ENCODE data around the gene CDH13.

- TF ChIP-seq EZH2 (IDR thresholded peaks at IDR 0.05; ENCODE audit: low read depth, low read length, severe bottlenecking) = no peak
- no peak for TF ChIP-seq BRCA1 (IDR thresholded peaks at IDR 0.05; ENCODE audit: low read depth, low read length)
- no peak for TF ChIP-seq GTF2F1 (IDR thresholded peaks at IDR 0.05; ENCODE audit: borderline replicate concordance, low read depth, low read length)
- TF ChIP-seq, protein P1, sequence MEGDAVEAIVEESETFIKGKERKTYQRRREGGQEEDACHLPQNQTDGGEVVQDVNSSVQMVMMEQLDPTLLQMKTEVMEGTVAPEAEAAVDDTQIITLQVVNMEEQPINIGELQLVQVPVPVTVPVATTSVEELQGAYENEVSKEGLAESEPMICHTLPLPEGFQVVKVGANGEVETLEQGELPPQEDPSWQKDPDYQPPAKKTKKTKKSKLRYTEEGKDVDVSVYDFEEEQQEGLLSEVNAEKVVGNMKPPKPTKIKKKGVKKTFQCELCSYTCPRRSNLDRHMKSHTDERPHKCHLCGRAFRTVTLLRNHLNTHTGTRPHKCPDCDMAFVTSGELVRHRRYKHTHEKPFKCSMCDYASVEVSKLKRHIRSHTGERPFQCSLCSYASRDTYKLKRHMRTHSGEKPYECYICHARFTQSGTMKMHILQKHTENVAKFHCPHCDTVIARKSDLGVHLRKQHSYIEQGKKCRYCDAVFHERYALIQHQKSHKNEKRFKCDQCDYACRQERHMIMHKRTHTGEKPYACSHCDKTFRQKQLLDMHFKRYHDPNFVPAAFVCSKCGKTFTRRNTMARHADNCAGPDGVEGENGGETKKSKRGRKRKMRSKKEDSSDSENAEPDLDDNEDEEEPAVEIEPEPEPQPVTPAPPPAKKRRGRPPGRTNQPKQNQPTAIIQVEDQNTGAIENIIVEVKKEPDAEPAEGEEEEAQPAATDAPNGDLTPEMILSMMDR (IDR thresholded peaks at IDR 0.05; ENCODE audit: control extremely low read depth in 1 of 3, insufficient read depth in 1 of 3, low read depth in 1 of 3, low read length in 3 of 3) = no peak
- no peak for TF ChIP-seq TAF1 (IDR thresholded peaks at IDR 0.05; ENCODE audit: low read depth, low read length)
- no peak for TF ChIP-seq CEBPB (IDR thresholded peaks at IDR 0.05; ENCODE audit: low read depth, low read length)
- TF ChIP-seq EP300 (IDR thresholded peaks at IDR 0.05; ENCODE audit: borderline replicate concordance in 1 of 2, low read depth in 2 of 2, low read length in 2 of 2) = no peak
Observed at GRCh38 chr16:83137894-83138293, 511.1 kb downstream of the CDH13 start.
